IMR-90 (cell line): ENCODE data around the gene CAMK2D. TPM values are rescaled to one million over a fixed set of nuclear protein-coding genes. Genes with fewer than 3 reads are reported as not detected.

Source experiments
- ATAC-seq: fragments of 200-7000 bp; cut with Tn5 transposase; 2 replicates; pipeline ENCODE4 v1.9.1; 2020; ENCODE audit warnings: low read depth, mild to moderate bottlenecking, moderate library complexity
- BruUV-seq: library from RNA; stranded (reverse); fragments of 400-500 nt; replicated peaks from 2 replicates; lab custom pipeline; 2021; lab: Mats Ljungman, UMichigan
- CTCF ChIA-PET: fragments of 300-600 bp; formaldehyde crosslinking; extraction: SDS; loops from one replicate; lab custom pipeline; 2021; ENCODE audit warnings: antibody characterized with exemption; lab: Yijun Ruan, JAX
- POLR2A ChIA-PET: fragments of 300-600 bp; sonication (Branson Sonifier 250); formaldehyde crosslinking; loops from one replicate; lab custom pipeline; 2022; ENCODE audit warnings: antibody characterized with exemption; ENCODE audit not compliant: unreplicated experiment; lab: Charles Lee
- DNase-seq: peaks from one replicate; pipeline ENCODE4 v3.0.0; 2013
- H2AFZ ChIP-seq: replicated peaks from 2 replicates; pipeline ENCODE3; 2013; ENCODE audit warnings: low read length, mild to moderate bottlenecking; ENCODE audit not compliant: poor library complexity
- H2AK5ac ChIP-seq: 2 replicates; pipeline ENCODE4 v1.6.1; 2013; ENCODE audit warnings: low read depth, low read length, inconsistent platforms
- H2AK9ac ChIP-seq: replicated peaks from 2 replicates; pipeline ENCODE3; 2013; ENCODE audit warnings: mild to moderate bottlenecking, low read depth, low read length, moderate library complexity; ENCODE audit not compliant: poor library complexity
- H2BK120ac ChIP-seq: 2 replicates; pipeline ENCODE4 v1.6.1; 2013; ENCODE audit warnings: low read depth, low read length, inconsistent platforms
- H2BK15ac ChIP-seq: 3 replicates; pipeline ENCODE4 v1.6.1; 2013; ENCODE audit warnings: low read depth, low read length, inconsistent platforms
- H2BK20ac ChIP-seq: 2 replicates; pipeline ENCODE4 v1.6.1; 2013; ENCODE audit warnings: low read depth, mild to moderate bottlenecking, inconsistent platforms, low read length, moderate library complexity
- H2BK5ac ChIP-seq: 2 replicates; pipeline ENCODE4 v1.6.1; 2013; ENCODE audit warnings: mild to moderate bottlenecking, low read depth, low read length, inconsistent platforms; ENCODE audit not compliant: poor library complexity, severe bottlenecking
- H3K14ac ChIP-seq: replicated peaks from 2 replicates; pipeline ENCODE4 v1.6.1; 2013; ENCODE audit warnings: low read depth, low read length, inconsistent platforms
- H3K18ac ChIP-seq: 2 replicates; pipeline ENCODE4 v1.6.1; 2013; ENCODE audit warnings: low read depth, low read length, control low read depth
- H3K23ac ChIP-seq: 2 replicates; pipeline ENCODE4 v1.6.1; 2013; ENCODE audit warnings: low read depth, low read length, inconsistent platforms
- H3K27ac ChIP-seq: 2 replicates; pipeline ENCODE4 v1.5.1; 2013; ENCODE audit warnings: mild to moderate bottlenecking, control low read depth, low read length; ENCODE audit not compliant: insufficient read depth
- H3K27me3 ChIP-seq: 2 replicates; pipeline ENCODE4 v1.6.1; 2013; ENCODE audit warnings: low read length; ENCODE audit not compliant: control insufficient read depth, insufficient read depth
- H3K36me3 ChIP-seq: 2 replicates; pipeline ENCODE4 v1.6.1; 2013; ENCODE audit warnings: low read length, mixed read lengths; ENCODE audit not compliant: control insufficient read depth, insufficient read depth
- H3K4ac ChIP-seq: 2 replicates; pipeline ENCODE4 v1.6.1; 2013; ENCODE audit warnings: low read depth, low read length, inconsistent platforms
- H3K4me1 ChIP-seq: 2 replicates; pipeline ENCODE4 v1.6.1; 2013; ENCODE audit warnings: low read length, mixed read lengths; ENCODE audit not compliant: control insufficient read depth, insufficient read depth
- H3K4me2 ChIP-seq: 2 replicates; pipeline ENCODE4 v1.6.1; 2013; ENCODE audit warnings: low read depth, mild to moderate bottlenecking, control low read depth, low read length, moderate library complexity
- H3K4me3 ChIP-seq: 2 replicates; pipeline ENCODE4 v1.5.1; 2013; ENCODE audit warnings: low read depth, mild to moderate bottlenecking, control low read depth, low read length, moderate library complexity; ENCODE audit not compliant: insufficient read depth
- H3K56ac ChIP-seq: 2 replicates; pipeline ENCODE4 v1.6.1; 2013; ENCODE audit warnings: low read length, inconsistent platforms; ENCODE audit not compliant: insufficient read depth; ENCODE audit errors: extremely low read depth
- H3K79me1 ChIP-seq, 2 experiments: 2 replicates each; pipeline ENCODE4 v1.6.1; 2013; ENCODE audit warnings: low read length in 2 of 2, inconsistent platforms in 1 of 2, low read depth in 1 of 2
- H3K9ac ChIP-seq: 2 replicates; pipeline ENCODE4 v1.6.1; 2013; ENCODE audit warnings: low read depth, low read length, control low read depth
- H3K9me1 ChIP-seq: 2 replicates; pipeline ENCODE4 v1.6.1; 2013; ENCODE audit warnings: low read length, inconsistent platforms; ENCODE audit not compliant: insufficient read depth
- H3K9me3 ChIP-seq: 2 replicates; pipeline ENCODE4 v1.6.1; 2013; ENCODE audit warnings: low read length; ENCODE audit not compliant: control insufficient read depth, insufficient read depth
- H4K20me1 ChIP-seq: 2 replicates; pipeline ENCODE4 v1.6.1; 2013; ENCODE audit warnings: low read length, inconsistent platforms; ENCODE audit not compliant: insufficient read depth
- H4K5ac ChIP-seq: 2 replicates; pipeline ENCODE4 v1.6.1; 2013; ENCODE audit warnings: mild to moderate bottlenecking, low read depth, low read length, control low read depth
- H4K8ac ChIP-seq, 2 experiments: 2 replicates each; pipeline ENCODE4 v1.6.1; 2013; ENCODE audit warnings: low read depth in 2 of 2, low read length in 2 of 2, control low read depth in 1 of 2, inconsistent platforms in 1 of 2
- H4K91ac ChIP-seq: 2 replicates; pipeline ENCODE4 v1.6.1; 2013; ENCODE audit warnings: low read depth, low read length, inconsistent platforms; ENCODE audit not compliant: insufficient read depth
- BHLHE40 ChIP-seq: fragments of 150-350 bp; IDR thresholded peaks from 2 replicates; pipeline ENCODE4 v1.6.1; 2016; ENCODE audit warnings: mild to moderate bottlenecking, low read depth, low read length
- POLR2A ChIP-seq: IDR thresholded peaks from 2 replicates; pipeline ENCODE4 v1.6.1; 2012; ENCODE audit warnings: mild to moderate bottlenecking, low read depth, low read length
- RAD21 ChIP-seq: IDR thresholded peaks from 2 replicates; pipeline ENCODE4 v1.6.1; 2012; ENCODE audit warnings: low read length, improper control_type of control experiment
- RCOR1 ChIP-seq: IDR thresholded peaks from 2 replicates; pipeline ENCODE4 v1.6.1; 2012; ENCODE audit warnings: mild to moderate bottlenecking, low read length, improper control_type of control experiment; ENCODE audit not compliant: insufficient replicate concordance
- RFX5 ChIP-seq: IDR thresholded peaks from 2 replicates; pipeline ENCODE4 v1.8.0; 2012; ENCODE audit warnings: low read depth, mild to moderate bottlenecking, low read length, moderate library complexity
- SMC3 ChIP-seq: fragments of 150-350 bp; IDR thresholded peaks from 2 replicates; pipeline ENCODE4 v1.6.1; 2016; ENCODE audit warnings: low read depth, mild to moderate bottlenecking, antibody characterized with exemption, low read length, moderate library complexity
- WGBS, 2 experiments: methylation state at CpG; one replicate each; pipeline versions ENCODE4 v1.1.5 to v1.1.7; 2013; ENCODE audit warnings: missing lambda C conversion rate in 2 of 2; ENCODE audit not compliant: insufficient read length in 1 of 2; ENCODE audit errors: extremely low coverage in 2 of 2; 5-methylcytosine and 5-hydroxymethylcytosine counted together
- dilution Hi-C: fragments of 300-500 bp; cut with HindIII; formaldehyde crosslinking; loops from one replicate; pipeline ENCODE4 v1.14.3; 2018; ENCODE audit warnings: low sequenced_read_pairs; ENCODE audit not compliant: unreplicated experiment
- in situ Hi-C: fragments of 300-500 bp; cut with MboI; formaldehyde crosslinking; loops from 3 replicates; pipeline ENCODE4 v1.14.3; 2019; ENCODE audit warnings: low sequenced_read_pairs, inconsistent platforms, mixed read lengths
- intact Hi-C: fragments of 100-400 bp; cut with micrococcal nuclease; formaldehyde crosslinking; loops from 2 replicates; pipeline ENCODE4 v1.10.0; 2022
- polyA plus RNA-seq, 3 experiments: library from polyadenylated mRNA; depleted of rRNA; stranded (reverse); fragments of >200 nt; gene quantifications; 2 replicates each; pipeline ENCODE4 v1.2.3, GENCODE V29; 2012; ENCODE audit warnings: low replicate concordance in 1 of 3
- total RNA-seq: library from RNA; depleted of rRNA; stranded (reverse); fragments of >200 nt; gene quantifications from 2 replicates; pipeline ENCODE4 v1.2.3, GENCODE V29; 2012
- TF ChIP-seq, protein P1 (sequence below): fragments of 150-350 bp; IDR thresholded peaks from 2 replicates; pipeline ENCODE4 v1.6.1; 2017; ENCODE audit warnings: mild to moderate bottlenecking, antibody characterized with exemption, low read length, low read depth
- TF ChIP-seq, protein P2 (sequence below): fragments of 150-350 bp; IDR thresholded peaks from 2 replicates; pipeline ENCODE4 v1.6.1; 2016; ENCODE audit warnings: low read depth, mild to moderate bottlenecking, low read length, moderate library complexity, borderline replicate concordance

Gene CAMK2D
- total and polyA plus RNA-seq, 2 of the 4 experiments (the other 2 are of a cell fraction), result 44.6 to 156 TPM

DNA sequence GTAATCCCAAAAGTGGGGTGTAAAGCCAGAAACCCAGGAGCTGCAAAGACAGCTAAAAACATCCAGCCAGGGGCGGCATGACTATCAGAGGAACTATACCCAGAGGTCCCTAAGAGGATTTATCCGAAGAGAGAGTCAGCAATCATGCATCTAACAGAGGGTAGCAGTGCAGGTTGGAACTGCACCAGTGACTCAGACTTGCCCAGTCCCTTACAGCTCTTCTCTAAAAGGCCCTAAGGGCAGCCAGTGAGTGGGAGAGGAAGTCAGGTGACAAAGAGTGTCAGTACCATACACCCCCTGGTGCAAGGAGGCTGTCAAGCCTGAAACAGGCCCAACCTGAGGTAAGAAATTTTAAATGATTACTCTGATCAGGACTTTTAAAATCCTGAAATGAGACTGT, 88.1 kb downstream of the CAMK2D start:
- Histone ChIP-seq H2BK15ac (no peak overlapping the region), H4K20me1 (peaks cover 3% of the 10 kb centered on the region; the same call in 1 of the 2 replicates), H3K4ac (no peak overlapping the region), H2AFZ (no peak overlapping the region), H3K23ac (no peak overlapping the region), H4K8ac (no peak overlapping the region), H3K27ac (no peak overlapping the region), H3K36me3 (peaks cover 4% of the 10 kb centered on the region), H3K9ac (no peak overlapping the region), H4K91ac (no peak overlapping the region), H2BK20ac (no peak overlapping the region), H3K27me3 (no peaks in the 10 kb centered on the region), H3K56ac (no peak overlapping the region), H4K5ac (no peak overlapping the region), H3K9me3 (no peaks in the 10 kb centered on the region), H3K4me2 (no peak overlapping the region), H3K4me1 (peaks cover 14% of the 10 kb centered on the region), H3K79me1 (peaks cover 33 to 58% of the 10 kb centered on the region in 2 experiments), H3K4me3 (no peak overlapping the region), H3K9me1 (peaks cover 14% of the 10 kb centered on the region), H2AK5ac (no peak overlapping the region), H3K14ac (no peak overlapping the region), H2AK9ac (no peak overlapping the region), H3K18ac (no peak overlapping the region; the same call in 1 of the 2 replicates), H2BK120ac (no peak overlapping the region), H2BK5ac (no peak overlapping the region)
- in situ Hi-C loops, result no loop called here
- ChIA-PET CTCF (interaction anchor here (1.3 kb wide), 1 partner anchor 279 kb away, joined by 3 read pairs; no protein-coding TSS in a partner anchor), POLR2A (no interaction called here)
- BruUV-seq, result no TSS peak
- no CpG with 5 or more reads among the region's 2 CpGs for WGBS, 2 experiments
- dilution Hi-C loops, result no loop called here
- DNase-seq, result peak; percentile 54
- ATAC-seq, result peak; percentile 76
- TF ChIP-seq, protein P1, sequence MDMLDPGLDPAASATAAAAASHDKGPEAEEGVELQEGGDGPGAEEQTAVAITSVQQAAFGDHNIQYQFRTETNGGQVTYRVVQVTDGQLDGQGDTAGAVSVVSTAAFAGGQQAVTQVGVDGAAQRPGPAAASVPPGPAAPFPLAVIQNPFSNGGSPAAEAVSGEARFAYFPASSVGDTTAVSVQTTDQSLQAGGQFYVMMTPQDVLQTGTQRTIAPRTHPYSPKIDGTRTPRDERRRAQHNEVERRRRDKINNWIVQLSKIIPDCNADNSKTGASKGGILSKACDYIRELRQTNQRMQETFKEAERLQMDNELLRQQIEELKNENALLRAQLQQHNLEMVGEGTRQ, result peak; percentile 32; the same call in 1 of the 2 replicates
- TF ChIP-seq RCOR1 (no peak), BHLHE40 (peak; percentile 13; the same call in 1 of the 2 replicates), RFX5 (no peak), POLR2A (no peak), RAD21 (no peak), SMC3 (no peak)
- TF ChIP-seq, protein P2, sequence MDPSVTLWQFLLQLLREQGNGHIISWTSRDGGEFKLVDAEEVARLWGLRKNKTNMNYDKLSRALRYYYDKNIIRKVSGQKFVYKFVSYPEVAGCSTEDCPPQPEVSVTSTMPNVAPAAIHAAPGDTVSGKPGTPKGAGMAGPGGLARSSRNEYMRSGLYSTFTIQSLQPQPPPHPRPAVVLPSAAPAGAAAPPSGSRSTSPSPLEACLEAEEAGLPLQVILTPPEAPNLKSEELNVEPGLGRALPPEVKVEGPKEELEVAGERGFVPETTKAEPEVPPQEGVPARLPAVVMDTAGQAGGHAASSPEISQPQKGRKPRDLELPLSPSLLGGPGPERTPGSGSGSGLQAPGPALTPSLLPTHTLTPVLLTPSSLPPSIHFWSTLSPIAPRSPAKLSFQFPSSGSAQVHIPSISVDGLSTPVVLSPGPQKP, result no peak
- intact Hi-C loops, result no loop called here
